Astrocyte of the cerebellum (primary cell): ENCODE data around the gene OR10H5.
"Not testable (repeated sequence)": the region's sequence is repeated elsewhere in the genome, so short reads cannot be mapped to it uniquely, and the experiment has no call there.

Source experiments
- DNase-seq: peaks from one replicate; pipeline ENCODE4 v3.0.0-alpha.2; 2011; ENCODE audit warnings: low read depth
- H3K4me3 ChIP-seq: 2 replicates; pipeline ENCODE4 v1.5.1; 2011; ENCODE audit warnings: mild to moderate bottlenecking, low read depth, low read length, moderate library complexity
- CTCF ChIP-seq: IDR thresholded peaks from 2 replicates; pipeline ENCODE4 v1.5.1; 2012; ENCODE audit warnings: low read length, low read depth, moderate library complexity, mild to moderate bottlenecking; ENCODE audit errors: missing control alignments
- in situ Hi-C: cut with HindIII; loops from 2 replicates; pipeline ENCODE4 v1.10.0; 2017; ENCODE audit warnings: low sequenced_read_pairs

OR10H5 gene

GRCh38 chr19:15780610-15781418, 6.6 kb upstream of the OR10H5 start:
- no peak for DNase-seq
- no peak overlapping the region for H3K4me3 ChIP-seq
- TF ChIP-seq CTCF: no peak
- in situ Hi-C loops: no loop called here

- in situ Hi-C loops: no loop called here
- no peak for DNase-seq
- no peak for TF ChIP-seq CTCF
- H3K4me3 ChIP-seq: no peak overlapping the region
Measured at GRCh38 chr19:15781661-15782060, 5.8 kb upstream of the OR10H5 start.

- DNase-seq: no peak
- in situ Hi-C loops: no loop called here
- no peak overlapping the region for H3K4me3 ChIP-seq
- TF ChIP-seq CTCF: no peak
Measured at GRCh38 chr19:15782211-15782610, 5.2 kb upstream of the OR10H5 start.

GRCh38 chr19:15782896-15783295, 4.6 kb upstream of the OR10H5 start:
- in situ Hi-C loops, H3K4me3 ChIP-seq, DNase-seq: not testable (repeated sequence)

GRCh38 chr19:15788594-15789270, 1.3 kb downstream of the OR10H5 start:
- no peak for TF ChIP-seq CTCF
- in situ Hi-C loops: no loop called here
- DNase-seq: no peak
- H3K4me3 ChIP-seq: no peak overlapping the region

- no peak for DNase-seq
- no peak for TF ChIP-seq CTCF
- in situ Hi-C loops: no loop called here
- H3K4me3 ChIP-seq: no peak overlapping the region
Measured at GRCh38 chr19:15790096-15790495, 2.6 kb downstream of the OR10H5 start.

- DNase-seq, H3K4me3 ChIP-seq, in situ Hi-C loops: not testable (repeated sequence)
Measured at GRCh38 chr19:15794279-15794678, 6.8 kb downstream of the OR10H5 start.
